ENCODE data around the gene CILP2.

DNA sequence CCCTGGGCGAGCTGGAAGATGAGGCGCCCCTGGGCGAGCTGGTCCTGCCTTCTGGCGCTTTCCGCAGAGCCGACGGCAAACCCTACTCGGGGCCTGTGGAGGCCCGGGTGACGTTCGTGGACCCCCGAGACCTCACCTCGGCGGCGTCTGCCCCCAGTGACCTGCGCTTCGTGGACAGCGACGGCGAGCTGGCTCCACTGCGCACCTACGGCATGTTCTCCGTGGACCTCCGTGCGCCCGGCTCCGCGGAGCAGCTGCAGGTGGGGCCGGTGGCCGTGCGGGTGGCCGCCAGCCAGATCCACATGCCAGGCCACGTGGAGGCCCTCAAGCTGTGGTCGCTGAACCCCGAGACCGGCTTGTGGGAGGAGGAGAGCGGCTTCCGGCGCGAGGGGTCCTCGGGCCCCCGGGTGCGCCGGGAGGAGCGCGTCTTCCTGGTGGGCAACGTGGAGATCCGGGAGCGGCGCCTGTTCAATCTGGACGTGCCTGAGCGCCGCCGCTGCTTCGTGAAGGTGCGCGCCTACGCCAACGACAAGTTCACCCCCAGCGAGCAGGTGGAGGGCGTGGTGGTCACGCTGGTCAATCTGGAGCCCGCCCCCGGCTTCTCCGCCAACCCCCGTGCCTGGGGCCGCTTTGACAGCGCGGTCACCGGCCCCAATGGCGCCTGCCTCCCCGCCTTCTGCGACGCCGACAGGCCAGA, 6.3 kb downstream of the CILP2 start:
- no peak for TF ChIP-seq POLR2AphosphoS5 (IDR thresholded peaks at IDR 0.05; ENCODE audit: borderline replicate concordance, low read depth, low read length)
- no peak for TF ChIP-seq EZH2 (IDR thresholded peaks at IDR 0.05)
- TF ChIP-seq FOXP2 (optimal IDR thresholded peaks at IDR 0.05; ENCODE audit: control extremely low read depth, extremely low read length, insufficient read depth) = no peak
